ENCODE data around the gene L1CAM. TPM values are rescaled to one million over a fixed set of nuclear protein-coding genes. Genes with fewer than 3 reads are reported as not detected.
A peak's percentile ranks its signal among the peaks of the same experiment; 100 is the strongest.

L1CAM gene
- total and polyA plus RNA-seq, 9 of the 15 experiments (the other 6 are each of a cell fraction or from before 2014, with no cell fraction given), result 0.09 to 0.86 (median 0.26) TPM; not detected in 3

- TF ChIP-seq CLOCK (CRISPR knock-in tag; IDR thresholded peaks at IDR 0.05; ENCODE audit: borderline replicate concordance), result no peak
- TF ChIP-seq NKRF (IDR thresholded peaks at IDR 0.05; ENCODE audit: borderline replicate concordance), result no peak
- no peak for TF ChIP-seq EGR1 (conservative IDR thresholded peaks at IDR 0.05)
- no peak for TF ChIP-seq HMG20B (CRISPR knock-in tag; IDR thresholded peaks at IDR 0.05)
- TF ChIP-seq ZNF551 (CRISPR knock-in tag; IDR thresholded peaks at IDR 0.05), result no peak
- peak; percentile 19 for TF ChIP-seq TAF1 (IDR thresholded peaks at IDR 0.05; ENCODE audit: control insufficient read depth, extremely low read depth, insufficient read depth, low read length, severe bottlenecking)
- 0 out of 2 replicates have a peak, but pooled peaks have one; percentile 50 for TF ChIP-seq CREB3 (tag; conservative IDR thresholded peaks at IDR 0.05; ENCODE audit: low read depth)
- TF ChIP-seq, protein P1, sequence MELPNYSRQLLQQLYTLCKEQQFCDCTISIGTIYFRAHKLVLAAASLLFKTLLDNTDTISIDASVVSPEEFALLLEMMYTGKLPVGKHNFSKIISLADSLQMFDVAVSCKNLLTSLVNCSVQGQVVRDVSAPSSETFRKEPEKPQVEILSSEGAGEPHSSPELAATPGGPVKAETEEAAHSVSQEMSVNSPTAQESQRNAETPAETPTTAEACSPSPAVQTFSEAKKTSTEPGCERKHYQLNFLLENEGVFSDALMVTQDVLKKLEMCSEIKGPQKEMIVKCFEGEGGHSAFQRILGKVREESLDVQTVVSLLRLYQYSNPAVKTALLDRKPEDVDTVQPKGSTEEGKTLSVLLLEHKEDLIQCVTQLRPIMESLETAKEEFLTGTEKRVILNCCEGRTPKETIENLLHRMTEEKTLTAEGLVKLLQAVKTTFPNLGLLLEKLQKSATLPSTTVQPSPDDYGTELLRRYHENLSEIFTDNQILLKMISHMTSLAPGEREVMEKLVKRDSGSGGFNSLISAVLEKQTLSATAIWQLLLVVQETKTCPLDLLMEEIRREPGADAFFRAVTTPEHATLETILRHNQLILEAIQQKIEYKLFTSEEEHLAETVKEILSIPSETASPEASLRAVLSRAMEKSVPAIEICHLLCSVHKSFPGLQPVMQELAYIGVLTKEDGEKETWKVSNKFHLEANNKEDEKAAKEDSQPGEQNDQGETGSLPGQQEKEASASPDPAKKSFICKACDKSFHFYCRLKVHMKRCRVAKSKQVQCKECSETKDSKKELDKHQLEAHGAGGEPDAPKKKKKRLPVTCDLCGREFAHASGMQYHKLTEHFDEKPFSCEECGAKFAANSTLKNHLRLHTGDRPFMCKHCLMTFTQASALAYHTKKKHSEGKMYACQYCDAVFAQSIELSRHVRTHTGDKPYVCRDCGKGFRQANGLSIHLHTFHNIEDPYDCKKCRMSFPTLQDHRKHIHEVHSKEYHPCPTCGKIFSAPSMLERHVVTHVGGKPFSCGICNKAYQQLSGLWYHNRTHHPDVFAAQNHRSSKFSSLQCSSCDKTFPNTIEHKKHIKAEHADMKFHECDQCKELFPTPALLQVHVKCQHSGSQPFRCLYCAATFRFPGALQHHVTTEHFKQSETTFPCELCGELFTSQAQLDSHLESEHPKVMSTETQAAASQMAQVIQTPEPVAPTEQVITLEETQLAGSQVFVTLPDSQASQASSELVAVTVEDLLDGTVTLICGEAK (IDR thresholded peaks at IDR 0.05), result no peak
- TF ChIP-seq, protein P1 (CRISPR knock-in tag; IDR thresholded peaks at IDR 0.05), result no peak
- no peak for TF ChIP-seq ZNF764 (CRISPR knock-in tag; IDR thresholded peaks at IDR 0.05; ENCODE audit: low read depth)
- TF ChIP-seq CEBPG (CRISPR knock-in tag; IDR thresholded peaks at IDR 0.05), result no peak
- no peak for TF ChIP-seq CEBPG (tag; conservative IDR thresholded peaks at IDR 0.05 in 1 of 2, IDR thresholded peaks at IDR 0.05 in 1 of 2)
- no peak for TF ChIP-seq GABPB2 (CRISPR knock-in tag; conservative IDR thresholded peaks at IDR 0.05)
- TF ChIP-seq NR1H2 (CRISPR knock-in tag; IDR thresholded peaks at IDR 0.05), result no peak
Observed at GRCh38 chrX:153897899-153898298, 11.9 kb upstream of the L1CAM start (continued).

All from K562 (cell line).